GOT3 (cell line): ENCODE measurements around the gene PNPLA2.

Source experiments
- DNase-seq: peaks from one replicate; lab custom pipeline; 2025; ENCODE audit warnings: mixed read lengths; lab: John Stamatoyannopoulos, UW

PNPLA2 gene

GRCh38 chr11:860234-861104 lies 41.8 kb downstream of the PNPLA2 start:
- no peak for DNase-seq

- no peak for DNase-seq
Measured at GRCh38 chr11:861105-861479, 42.4 kb downstream of the PNPLA2 start.

GRCh38 chr11:862081-862661 lies 43.5 kb downstream of the PNPLA2 start:
- no peak for DNase-seq

GRCh38 chr11:862696-863022 lies 43.9 kb downstream of the PNPLA2 start:
- DNase-seq, result no peak

GRCh38 chr11:863023-863909 lies 44.6 kb downstream of the PNPLA2 start:
- no peak for DNase-seq

GRCh38 chr11:863910-864827 lies 45.5 kb downstream of the PNPLA2 start:
- no peak for DNase-seq

GRCh38 chr11:864898-865297 lies 46.2 kb downstream of the PNPLA2 start:
- DNase-seq, result no peak

- DNase-seq, result no peak
Measured at GRCh38 chr11:865462-866430, 47.0 kb downstream of the PNPLA2 start.

- no peak for DNase-seq
Measured at GRCh38 chr11:866481-866880, 47.8 kb downstream of the PNPLA2 start.

GRCh38 chr11:867856-868358 lies 49.2 kb downstream of the PNPLA2 start:
- no peak for DNase-seq

- DNase-seq, result no peak
Measured at GRCh38 chr11:868394-868793, 49.7 kb downstream of the PNPLA2 start.

- DNase-seq, result no peak
Measured at GRCh38 chr11:868802-869201, 50.1 kb downstream of the PNPLA2 start.

GRCh38 chr11:869399-870126 lies 50.8 kb downstream of the PNPLA2 start:
- DNase-seq, result no peak

GRCh38 chr11:870127-870413 lies 51.4 kb downstream of the PNPLA2 start:
- no peak for DNase-seq

GRCh38 chr11:870418-870817 lies 51.7 kb downstream of the PNPLA2 start:
- DNase-seq, result no peak

- no peak for DNase-seq
Measured at GRCh38 chr11:871472-871871, 52.8 kb downstream of the PNPLA2 start.

- DNase-seq, result no peak
Measured at GRCh38 chr11:872799-873198, 54.1 kb downstream of the PNPLA2 start.

- no peak for DNase-seq
Measured at GRCh38 chr11:873706-874105, 55.0 kb downstream of the PNPLA2 start.
